SK-N-SH (cell line): ENCODE data around the gene EXOC4. TPM values are rescaled to one million over a fixed set of nuclear protein-coding genes. Genes with fewer than 3 reads are reported as not detected.

Source experiments
- CTCF ChIA-PET: fragments of 300-600, 350-600 bp; formaldehyde crosslinking; extraction: SDS; loops from one replicate; lab custom pipeline; 2021; lab: Yijun Ruan, JAX
- POLR2A ChIA-PET: fragments of 350-600 bp; sonication (Branson Sonifier 250); formaldehyde crosslinking; extraction: SDS; loops from one replicate; lab custom pipeline; 2020; ENCODE audit warnings: antibody characterized with exemption, inconsistent platforms; lab: Yijun Ruan, JAX
- DNase-seq: peaks from one replicate; pipeline ENCODE4 v3.0.0; 2012
- H2AFZ ChIP-seq: fragments of 200-600 bp; sonication (generic); 2 replicates; pipeline ENCODE4 v1.8.1; 2016; ENCODE audit warnings: antibody characterized with exemption, mild to moderate bottlenecking, low read depth
- H3F3A ChIP-seq: fragments of 200-600 bp; sonication (generic); replicated peaks from 2 replicates; pipeline ENCODE3; 2016; ENCODE audit warnings: antibody characterized with exemption, mild to moderate bottlenecking; ENCODE audit not compliant: insufficient read depth
- H3K27ac ChIP-seq, 2 experiments: fragments of 200-500 bp in 1 of 2; fragments of 200-600 bp in 1 of 2; sonication (Bioruptor generic) in 1 of 2; sonication (generic), shearing (Covaris generic) in 1 of 2; 2 replicates each; pipeline versions ENCODE4 v1.5.1 to v1.6.1; 2014 to 2016; ENCODE audit warnings: low read depth in 2 of 2, inconsistent platforms in 1 of 2, low read length in 1 of 2, mild to moderate bottlenecking in 1 of 2, mixed read lengths in 1 of 2
- H3K27me3 ChIP-seq: fragments of 200-600 bp; sonication (generic), shearing (Covaris generic); 2 replicates; pipeline ENCODE4 v1.6.1; 2016; ENCODE audit warnings: mixed run types; ENCODE audit not compliant: insufficient read depth
- H3K36me3 ChIP-seq, 2 experiments: fragments of 200-500 bp in 1 of 2; fragments of 200-600 bp in 1 of 2; sonication (Bioruptor generic) in 1 of 2; sonication (generic) in 1 of 2; replicated peaks in 1 of 2; 2 replicates each; pipeline versions ENCODE3 to v1.5.1; 2014 to 2016; ENCODE audit warnings: low read length in 1 of 2, mild to moderate bottlenecking in 1 of 2; ENCODE audit not compliant: insufficient read depth in 2 of 2, control insufficient read depth in 1 of 2
- H3K4me1 ChIP-seq, 2 experiments: fragments of 200-500 bp in 1 of 2; fragments of 200-600 bp in 1 of 2; sonication (Bioruptor generic) in 1 of 2; sonication (generic), shearing (Covaris generic) in 1 of 2; 2 replicates each; pipeline versions ENCODE4 v1.5.1 to v1.6.1; 2014 to 2016; ENCODE audit warnings: low read depth in 1 of 2, low read length in 1 of 2, mixed run types in 1 of 2; ENCODE audit not compliant: insufficient read depth in 2 of 2, control insufficient read depth in 1 of 2
- H3K4me2 ChIP-seq: fragments of 200-600 bp; sonication (generic), shearing (Covaris generic); 2 replicates; pipeline ENCODE4 v1.6.1; 2017; ENCODE audit warnings: mixed run types
- H3K4me3 ChIP-seq, 2 experiments: fragments of 200-500 bp in 1 of 2; fragments of 200-600 bp in 1 of 2; sonication (Bioruptor generic) in 1 of 2; sonication (generic), shearing (Covaris generic) in 1 of 2; 2 replicates each; pipeline versions ENCODE4 v1.5.1 to v1.8.1; 2014 to 2016; ENCODE audit warnings: low read depth in 2 of 2, inconsistent platforms in 1 of 2, low read length in 1 of 2, mild to moderate bottlenecking in 1 of 2, mixed read lengths in 1 of 2, moderate library complexity in 1 of 2
- H3K79me2 ChIP-seq: fragments of 200-600 bp; sonication (generic); 2 replicates; pipeline ENCODE4 v1.8.1; 2017; ENCODE audit warnings: mild to moderate bottlenecking; ENCODE audit not compliant: insufficient read depth
- H3K9ac ChIP-seq: fragments of 200-600 bp; sonication (generic); 2 replicates; pipeline ENCODE4 v1.6.1; 2017; ENCODE audit warnings: mixed run types
- H3K9me2 ChIP-seq: fragments of 200-600 bp; sonication (generic); 2 replicates; pipeline ENCODE4 v1.6.1; 2017; ENCODE audit warnings: mixed run types
- H3K9me3 ChIP-seq: fragments of 200-600 bp; sonication (generic); 2 replicates; pipeline ENCODE4 v1.6.1; 2017; ENCODE audit warnings: mixed run types, mild to moderate bottlenecking, moderate library complexity
- H4K20me1 ChIP-seq: fragments of 200-600 bp; sonication (generic); 2 replicates; pipeline ENCODE4 v1.6.1; 2017; ENCODE audit warnings: mild to moderate bottlenecking, mixed run types; ENCODE audit not compliant: insufficient read depth
- ELF1 ChIP-seq: IDR thresholded peaks from 2 replicates; pipeline ENCODE4 v1.4.0; 2012
- EP300 ChIP-seq, 2 experiments: IDR thresholded peaks; 2 replicates each; pipeline versions ENCODE4 v1.4.0 to v1.6.1; 2012; ENCODE audit warnings: borderline replicate concordance in 1 of 2, low read depth in 1 of 2, low read length in 1 of 2
- FOSL2 ChIP-seq: IDR thresholded peaks from 2 replicates; pipeline ENCODE4 v1.4.0; 2012; ENCODE audit warnings: low read depth, mild to moderate bottlenecking, moderate library complexity, borderline replicate concordance
- FOXM1 ChIP-seq: IDR thresholded peaks from 2 replicates; pipeline ENCODE4 v1.4.0; 2012; ENCODE audit warnings: low read depth, mild to moderate bottlenecking
- GABPA ChIP-seq: IDR thresholded peaks from 2 replicates; pipeline ENCODE4 v1.4.0; 2012; ENCODE audit warnings: low read depth, mild to moderate bottlenecking
- MAX ChIP-seq: IDR thresholded peaks from 2 replicates; pipeline ENCODE4 v1.4.0; 2012; ENCODE audit warnings: low read depth
- MEF2A ChIP-seq: IDR thresholded peaks from 2 replicates; pipeline ENCODE4 v1.4.0; 2012; ENCODE audit warnings: low read depth, borderline replicate concordance
- NFIC ChIP-seq: IDR thresholded peaks from 2 replicates; pipeline ENCODE4 v1.4.0; 2012; ENCODE audit warnings: borderline replicate concordance
- NRF1 ChIP-seq: IDR thresholded peaks from 2 replicates; pipeline ENCODE4 v1.6.1; 2012; ENCODE audit warnings: low read depth, mild to moderate bottlenecking, low read length
- POLR2AphosphoS5 ChIP-seq: IDR thresholded peaks from 2 replicates; pipeline ENCODE4 v1.6.1; 2012; ENCODE audit warnings: low read depth, low read length
- RAD21 ChIP-seq: IDR thresholded peaks from 2 replicates; pipeline ENCODE4 v1.6.1; 2012; ENCODE audit warnings: mild to moderate bottlenecking, low read length
- RCOR1 ChIP-seq: fragments of 150-350 bp; IDR thresholded peaks from 2 replicates; pipeline ENCODE4 v1.6.1; 2017; ENCODE audit warnings: antibody characterized with exemption, low read length
- SMC3 ChIP-seq: IDR thresholded peaks from 2 replicates; pipeline ENCODE4 v1.6.1; 2012; ENCODE audit warnings: low read depth, low read length, improper control_type of control experiment
- TEAD4 ChIP-seq: IDR thresholded peaks from 2 replicates; pipeline ENCODE4 v1.4.0; 2012; ENCODE audit warnings: mild to moderate bottlenecking, borderline replicate concordance; ENCODE audit not compliant: insufficient read depth
- USF1 ChIP-seq: IDR thresholded peaks from 2 replicates; pipeline ENCODE4 v1.4.0; 2012; ENCODE audit warnings: low read depth, borderline replicate concordance
- YY1 ChIP-seq: IDR thresholded peaks from 2 replicates; pipeline ENCODE4 v1.4.0; 2012; ENCODE audit warnings: low read depth, mild to moderate bottlenecking
- WGBS: methylation state at CpG from one replicate; pipeline ENCODE4 v1.1.6; 2017; ENCODE audit warnings: low lambda C conversion rate; 5-methylcytosine and 5-hydroxymethylcytosine counted together
- polyA plus RNA-seq, 3 experiments: library from polyadenylated mRNA; depleted of rRNA; stranded (reverse); fragments of >200 nt; gene quantifications; 2 replicates each; pipeline ENCODE4 v1.2.3, GENCODE V29; 2012
- TF ChIP-seq, protein P1 (sequence below): IDR thresholded peaks from 2 replicates; pipeline ENCODE4; 2012
- TF ChIP-seq, protein P2 (sequence below): fragments of 150-350 bp; IDR thresholded peaks from 2 replicates; pipeline ENCODE4 v1.6.1; 2016; ENCODE audit warnings: mild to moderate bottlenecking, low read depth, low read length
- TF ChIP-seq, protein P3 (sequence below): fragments of 200-600 bp; sonication (generic); IDR thresholded peaks from 2 replicates; pipeline ENCODE4 v1.6.1; 2017; ENCODE audit warnings: antibody characterized with exemption, mild to moderate bottlenecking, moderate library complexity

EXOC4 gene
- polyA plus RNA-seq, 1 of the 3 experiments (the other 2 are of a cell fraction): 37.3 TPM

- no peak for TF ChIP-seq TEAD4
- TF ChIP-seq ELF1: no peak
- no peak for TF ChIP-seq MAX
- TF ChIP-seq, protein P1, sequence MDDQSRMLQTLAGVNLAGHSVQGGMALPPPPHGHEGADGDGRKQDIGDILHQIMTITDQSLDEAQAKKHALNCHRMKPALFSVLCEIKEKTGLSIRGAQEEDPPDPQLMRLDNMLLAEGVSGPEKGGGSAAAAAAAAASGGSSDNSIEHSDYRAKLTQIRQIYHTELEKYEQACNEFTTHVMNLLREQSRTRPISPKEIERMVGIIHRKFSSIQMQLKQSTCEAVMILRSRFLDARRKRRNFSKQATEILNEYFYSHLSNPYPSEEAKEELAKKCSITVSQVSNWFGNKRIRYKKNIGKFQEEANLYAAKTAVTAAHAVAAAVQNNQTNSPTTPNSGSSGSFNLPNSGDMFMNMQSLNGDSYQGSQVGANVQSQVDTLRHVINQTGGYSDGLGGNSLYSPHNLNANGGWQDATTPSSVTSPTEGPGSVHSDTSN: no peak
- no peak for TF ChIP-seq EP300 (IDR thresholded peaks at IDR 0.05; ENCODE audit: borderline replicate concordance in 1 of 2, low read depth in 1 of 2, low read length in 1 of 2)
- no peak for TF ChIP-seq FOXM1
- no peak for TF ChIP-seq NFIC
- TF ChIP-seq, protein P2, sequence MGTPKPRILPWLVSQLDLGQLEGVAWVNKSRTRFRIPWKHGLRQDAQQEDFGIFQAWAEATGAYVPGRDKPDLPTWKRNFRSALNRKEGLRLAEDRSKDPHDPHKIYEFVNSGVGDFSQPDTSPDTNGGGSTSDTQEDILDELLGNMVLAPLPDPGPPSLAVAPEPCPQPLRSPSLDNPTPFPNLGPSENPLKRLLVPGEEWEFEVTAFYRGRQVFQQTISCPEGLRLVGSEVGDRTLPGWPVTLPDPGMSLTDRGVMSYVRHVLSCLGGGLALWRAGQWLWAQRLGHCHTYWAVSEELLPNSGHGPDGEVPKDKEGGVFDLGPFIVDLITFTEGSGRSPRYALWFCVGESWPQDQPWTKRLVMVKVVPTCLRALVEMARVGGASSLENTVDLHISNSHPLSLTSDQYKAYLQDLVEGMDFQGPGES: no peak
- no peak for TF ChIP-seq MEF2A
- TF ChIP-seq USF1: no peak
- TF ChIP-seq, all 33 proteins: peak for 0
Observed at GRCh38 chr7:134062460-134062859, 809.6 kb downstream of the EXOC4 start (continued).

GRCh38 chr7:134065415-134065814, 812.5 kb downstream of the EXOC4 start:
- DNase-seq: no peak
- no peaks in the 10 kb centered on the region for H3K9me3 ChIP-seq
- no peak overlapping the region for H3K27ac ChIP-seq
- no peak overlapping the region for H2AFZ ChIP-seq
- TF ChIP-seq GABPA (no peak), YY1 (no peak), RAD21 (no peak), RCOR1 (no peak), MAX (no peak), POLR2AphosphoS5 (no peak), NRF1 (no peak), SMC3 (no peak), FOSL2 (no peak)
- TF ChIP-seq, protein P3, sequence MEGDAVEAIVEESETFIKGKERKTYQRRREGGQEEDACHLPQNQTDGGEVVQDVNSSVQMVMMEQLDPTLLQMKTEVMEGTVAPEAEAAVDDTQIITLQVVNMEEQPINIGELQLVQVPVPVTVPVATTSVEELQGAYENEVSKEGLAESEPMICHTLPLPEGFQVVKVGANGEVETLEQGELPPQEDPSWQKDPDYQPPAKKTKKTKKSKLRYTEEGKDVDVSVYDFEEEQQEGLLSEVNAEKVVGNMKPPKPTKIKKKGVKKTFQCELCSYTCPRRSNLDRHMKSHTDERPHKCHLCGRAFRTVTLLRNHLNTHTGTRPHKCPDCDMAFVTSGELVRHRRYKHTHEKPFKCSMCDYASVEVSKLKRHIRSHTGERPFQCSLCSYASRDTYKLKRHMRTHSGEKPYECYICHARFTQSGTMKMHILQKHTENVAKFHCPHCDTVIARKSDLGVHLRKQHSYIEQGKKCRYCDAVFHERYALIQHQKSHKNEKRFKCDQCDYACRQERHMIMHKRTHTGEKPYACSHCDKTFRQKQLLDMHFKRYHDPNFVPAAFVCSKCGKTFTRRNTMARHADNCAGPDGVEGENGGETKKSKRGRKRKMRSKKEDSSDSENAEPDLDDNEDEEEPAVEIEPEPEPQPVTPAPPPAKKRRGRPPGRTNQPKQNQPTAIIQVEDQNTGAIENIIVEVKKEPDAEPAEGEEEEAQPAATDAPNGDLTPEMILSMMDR: no peak
- no peak overlapping the region for H3K9ac ChIP-seq
- POLR2A ChIA-PET: no interaction called here
- CTCF ChIA-PET: interaction anchor here (1.2 to 1.3 kb wide), 3 partner anchors 10 to 49 kb away, joined by 3 read pairs; no protein-coding TSS in a partner anchor
- H3K79me2 ChIP-seq: no peaks in the 10 kb centered on the region
- peaks cover 0 to 13% of the 10 kb centered on the region in 2 experiments for H3K36me3 ChIP-seq
- no peaks in the 10 kb centered on the region for H4K20me1 ChIP-seq
- H3F3A ChIP-seq: no peaks in the 10 kb centered on the region
- no peak overlapping the region for H3K4me2 ChIP-seq
- no peaks in the 10 kb centered on the region; a peak in 1 of 4 replicates for H3K4me1 ChIP-seq
- no peaks in the 10 kb centered on the region for H3K9me2 ChIP-seq
- WGBS: 80% methylated on average over 4 of the region's 4 CpGs
- no peaks in the 10 kb centered on the region for H3K27me3 ChIP-seq
- H3K4me3 ChIP-seq: no peak overlapping the region
